HG02588 (cell line): Measurements from ENCODE around the gene FOXN3.
"Not testable (repeated sequence)": the region's sequence is repeated elsewhere in the genome, so short reads cannot be mapped to it uniquely, and the experiment has no call there.

Experiments
- ATAC-seq: cut with Tn5 transposase; IDR thresholded peaks from one replicate; pipeline ENCODE4 v1.9.1; 2021; ENCODE audit warnings: mild to moderate bottlenecking, moderate library complexity; ENCODE audit not compliant: unreplicated experiment

The FOXN3 gene

GRCh38 chr14:89309670-89310177 is 107.3 kb downstream of the FOXN3 start:
- no peak for ATAC-seq

- ATAC-seq: no peak
These were observed 108.6 kb downstream of the FOXN3 start for GRCh38 chr14:89308232-89308959.

GRCh38 chr14:89307409-89307808 is 109.6 kb downstream of the FOXN3 start:
- ATAC-seq: no peak

GRCh38 chr14:89304972-89305703 is 111.9 kb downstream of the FOXN3 start:
- ATAC-seq: peak; percentile 45

GRCh38 chr14:89304561-89304960 is 112.5 kb downstream of the FOXN3 start:
- no peak for ATAC-seq

GRCh38 chr14:89303456-89304435 is 113.3 kb downstream of the FOXN3 start:
- peak; percentile 58 for ATAC-seq

GRCh38 chr14:89302396-89302950 is 114.6 kb downstream of the FOXN3 start:
- no peak for ATAC-seq

- no peak for ATAC-seq
These were observed 117.4 kb downstream of the FOXN3 start for GRCh38 chr14:89299587-89299986.

GRCh38 chr14:89298056-89298834 is 118.8 kb downstream of the FOXN3 start:
- ATAC-seq: no peak

- no peak for ATAC-seq
These were observed 120.7 kb downstream of the FOXN3 start for GRCh38 chr14:89296281-89296745.

- no peak for ATAC-seq
These were observed 122.2 kb downstream of the FOXN3 start for GRCh38 chr14:89294872-89295271.

- ATAC-seq: not testable (repeated sequence)
These were observed 122.6 kb downstream of the FOXN3 start for GRCh38 chr14:89294469-89294868.

GRCh38 chr14:89294060-89294459 is 123.0 kb downstream of the FOXN3 start:
- no peak for ATAC-seq

GRCh38 chr14:89293314-89293916 is 123.6 kb downstream of the FOXN3 start:
- ATAC-seq: no peak

- ATAC-seq: no peak
These were observed 124.3 kb downstream of the FOXN3 start for GRCh38 chr14:89292579-89293313.

GRCh38 chr14:89291351-89291940 is 125.6 kb downstream of the FOXN3 start:
- ATAC-seq: no peak

- no peak for ATAC-seq
These were observed 126.2 kb downstream of the FOXN3 start for GRCh38 chr14:89290813-89291212.

- ATAC-seq: no peak
These were observed 127.6 kb downstream of the FOXN3 start for GRCh38 chr14:89289477-89289876.
